CD1c-positive myeloid dendritic cell (primary cell): ENCODE results near the gene SYT4.

ENCODE experiments used
- DNase-seq: peaks from one replicate; pipeline ENCODE4 v3.0.0-alpha.2; 2016; ENCODE audit errors: extremely low spot score

SYT4 gene

DNA sequence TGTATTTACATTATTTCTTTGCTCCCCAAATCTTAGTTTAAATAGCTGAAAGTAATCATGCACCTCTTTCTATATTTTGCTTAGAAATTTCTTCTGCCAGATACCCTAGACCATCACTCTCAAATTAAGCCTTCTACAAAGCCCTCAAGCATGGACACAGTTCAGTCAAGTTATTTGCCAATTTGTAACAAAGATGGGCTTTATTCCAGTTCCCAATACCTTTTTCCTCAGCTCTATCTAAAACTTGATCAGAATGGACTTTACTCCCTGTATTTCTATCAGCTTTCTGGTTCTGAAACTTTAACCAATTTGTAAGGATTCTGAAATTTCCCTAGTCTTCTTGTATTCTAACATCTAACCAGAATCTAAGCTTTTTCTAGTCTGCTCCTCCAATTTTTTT, 56.6 kb downstream of the SYT4 start:
- no peak for DNase-seq
